ENCODE results near the gene CFDP1.
A peak's percentile ranks its signal among the peaks of the same experiment; 100 is the strongest.

Gene CFDP1

GRCh38 chr16:75432828-75433731 is at the start of gene CFDP1:
Gene CFDP1, minus strand, starts transcription at chr16:75433503. Its CDS starts 151 bp downstream, at chr16:75433352.
- H3K9me3 Mint-ChIP-seq = peaks cover 2% of the 10 kb centered on the region
- H3K4me3 Mint-ChIP-seq = peak within 1 kb of the TSS; percentile 75
- CTCF ChIA-PET = interaction anchor here (0.7 to 1.5 kb wide), 7 partner anchors 12 to 211 kb away, joined by 3 to 6 read pairs (median 4); no protein-coding TSS in a partner anchor
- peak; percentile 97 for DNase-seq
- H3K36me3 Mint-ChIP-seq = peaks cover 7% of the 10 kb centered on the region
- H3K27me3 Mint-ChIP-seq = no peaks in the 10 kb centered on the region
- peak within 1 kb of the TSS; percentile 98 for H3K27ac Mint-ChIP-seq
- peaks cover 36% of the 10 kb centered on the region for H3K4me1 Mint-ChIP-seq

GRCh38 chr16:75482434-75483205 is 49.3 kb upstream of the CFDP1 start:
- H3K4me3 Mint-ChIP-seq = no peak overlapping the region
- no peak for DNase-seq
- no peak overlapping the region for H3K27ac Mint-ChIP-seq
- no peaks in the 10 kb centered on the region for H3K4me1 Mint-ChIP-seq
- CTCF ChIA-PET = interaction anchor here (3.2 kb wide), 1 partner anchor 10 kb away, joined by 12 read pairs; no protein-coding TSS in a partner anchor
- H3K27me3 Mint-ChIP-seq = peaks cover 29% of the 10 kb centered on the region
- no peaks in the 10 kb centered on the region for H3K9me3 Mint-ChIP-seq
- no peaks in the 10 kb centered on the region for H3K36me3 Mint-ChIP-seq

- H3K36me3 Mint-ChIP-seq = no peaks in the 10 kb centered on the region
- CTCF ChIA-PET = interaction anchor here (3.2 kb wide), 1 partner anchor 9 kb away, joined by 12 read pairs; no protein-coding TSS in a partner anchor
Observed at GRCh38 chr16:75481475-75481874, 48.2 kb upstream of the CFDP1 start.

GRCh38 chr16:75479421-75479990 is 46.2 kb upstream of the CFDP1 start:
- DNase-seq = no peak
- CTCF ChIA-PET = no interaction called here
- H3K9me3 Mint-ChIP-seq = no peaks in the 10 kb centered on the region
- H3K4me3 Mint-ChIP-seq = no peak overlapping the region
- H3K27ac Mint-ChIP-seq = no peak overlapping the region
- H3K27me3 Mint-ChIP-seq = peaks cover 24% of the 10 kb centered on the region
- no peaks in the 10 kb centered on the region for H3K36me3 Mint-ChIP-seq
- no peaks in the 10 kb centered on the region for H3K4me1 Mint-ChIP-seq

More at GRCh38 chr16:75481475-75481874, 48.2 kb upstream of the CFDP1 start:
- Mint-ChIP-seq H3K4me1 (no peaks in the 10 kb centered on the region), H3K27me3 (peaks cover 34% of the 10 kb centered on the region), H3K27ac (no peak overlapping the region), H3K9me3 (no peaks in the 10 kb centered on the region), H3K4me3 (no peak overlapping the region)
- no peak for DNase-seq

GRCh38 chr16:75478480-75479345 is 45.4 kb upstream of the CFDP1 start:
- CTCF ChIA-PET = no interaction called here

GRCh38 chr16:75477680-75478473 is 44.6 kb upstream of the CFDP1 start:
- CTCF ChIA-PET = interaction anchor here (0.8 to 0.9 kb wide), 2 partner anchors 72 to 286 kb away, joined by 3 to 7 read pairs; no protein-coding TSS in a partner anchor
- Mint-ChIP-seq H3K27ac (no peak overlapping the region), H3K4me3 (no peak overlapping the region), H3K36me3 (no peaks in the 10 kb centered on the region), H3K9me3 (no peaks in the 10 kb centered on the region), H3K4me1 (no peaks in the 10 kb centered on the region), H3K27me3 (peaks cover 27% of the 10 kb centered on the region)
- DNase-seq = no peak

More at GRCh38 chr16:75478480-75479345, 45.4 kb upstream of the CFDP1 start:
- Mint-ChIP-seq H3K27ac (no peak overlapping the region), H3K27me3 (peaks cover 24% of the 10 kb centered on the region), H3K4me3 (no peak overlapping the region), H3K4me1 (no peaks in the 10 kb centered on the region), H3K36me3 (no peaks in the 10 kb centered on the region), H3K9me3 (no peaks in the 10 kb centered on the region)
- DNase-seq = no peak

- CTCF ChIA-PET = interaction anchor here (0.7 to 0.9 kb wide), 4 partner anchors 12 to 287 kb away, joined by 3 to 7 read pairs (median 3); no protein-coding TSS in a partner anchor
- Mint-ChIP-seq H3K36me3 (no peaks in the 10 kb centered on the region), H3K27me3 (peaks cover 16% of the 10 kb centered on the region), H3K4me3 (no peak overlapping the region), H3K9me3 (no peaks in the 10 kb centered on the region), H3K4me1 (no peaks in the 10 kb centered on the region), H3K27ac (no peak overlapping the region)
- no peak for DNase-seq
Observed at GRCh38 chr16:75476817-75477216, 43.5 kb upstream of the CFDP1 start.

GRCh38 chr16:75475420-75475847 is 42.1 kb upstream of the CFDP1 start:
- Mint-ChIP-seq H3K4me1 (no peaks in the 10 kb centered on the region), H3K4me3 (no peak overlapping the region), H3K9me3 (no peaks in the 10 kb centered on the region), H3K36me3 (no peaks in the 10 kb centered on the region), H3K27me3 (peaks cover 16% of the 10 kb centered on the region), H3K27ac (no peak overlapping the region)
- CTCF ChIA-PET = interaction anchor here (1.1 kb wide), 1 partner anchor 10 kb away, joined by 6 read pairs; the partner anchor contains the start of gene TMEM170A
- no peak for DNase-seq

- Mint-ChIP-seq H3K4me1 (no peaks in the 10 kb centered on the region), H3K4me3 (no peak overlapping the region), H3K27ac (no peak overlapping the region), H3K36me3 (no peaks in the 10 kb centered on the region), H3K9me3 (no peaks in the 10 kb centered on the region), H3K27me3 (peaks cover 16% of the 10 kb centered on the region)
- DNase-seq = no peak
- CTCF ChIA-PET = interaction anchor here (0.8 to 4.1 kb wide), 9 partner anchors 9 to 292 kb away, joined by 3 to 32 read pairs (median 11); partner anchors contain the start of gene ADAT1
Observed at GRCh38 chr16:75472908-75473877, 39.9 kb upstream of the CFDP1 start.

- Mint-ChIP-seq H3K27me3 (peaks cover 6% of the 10 kb centered on the region), H3K9me3 (no peaks in the 10 kb centered on the region), H3K4me3 (no peak overlapping the region), H3K4me1 (no peaks in the 10 kb centered on the region), H3K36me3 (no peaks in the 10 kb centered on the region), H3K27ac (no peak overlapping the region)
- DNase-seq = peak; percentile 54
- CTCF ChIA-PET = interaction anchor here (0.7 to 4.1 kb wide), 15 partner anchors 10 to 293 kb away, joined by 3 to 32 read pairs (median 7); partner anchors contain the start of genes ADAT1 and TMEM231
Observed at GRCh38 chr16:75471723-75472633, 38.7 kb upstream of the CFDP1 start.

GRCh38 chr16:75466760-75467159 is 33.5 kb upstream of the CFDP1 start:
- H3K9me3 Mint-ChIP-seq = no peaks in the 10 kb centered on the region
- no peak overlapping the region for H3K27ac Mint-ChIP-seq
- CTCF ChIA-PET = interaction anchor here (2.5 kb wide), 1 partner anchor 267 kb away, joined by 13 read pairs; no protein-coding TSS in a partner anchor
- peaks cover 23% of the 10 kb centered on the region for H3K4me1 Mint-ChIP-seq
- H3K4me3 Mint-ChIP-seq = no peak overlapping the region
- H3K36me3 Mint-ChIP-seq = peaks cover 4% of the 10 kb centered on the region
- no peaks in the 10 kb centered on the region for H3K27me3 Mint-ChIP-seq
- DNase-seq = no peak
